Measurements from ENCODE around the gene DLK1. TPM values are rescaled to one million over a fixed set of nuclear protein-coding genes. Genes with fewer than 3 reads are reported as not detected.

The DLK1 gene
- total RNA-seq, 1 experiment from 2014 or later: not detected

Other genes starting within 250 kb of the DLK1 start
- 1.3 and 1.5 TPM in 2 replicates for gene BEGAIN, start 139.5 kb upstream of the DLK1 start, total RNA-seq (2014; rRNA removed; shearing (Covaris generic))
- not detected in 2 replicates for gene MEG3, start 99.2 kb downstream of the DLK1 start, total RNA-seq (2014; rRNA removed; shearing (Covaris generic))
- 0.16 TPM in 1 of 2 replicates, not detected in the other for gene RTL1, start 176.8 kb downstream of the DLK1 start, total RNA-seq (2014; rRNA removed; shearing (Covaris generic))

Measured in A172 (cell line).